GF-D8 (cell line): Measurements from ENCODE around the gene MAP3K4.

Source experiments
- DNase-seq: peaks from one replicate; lab custom pipeline; 2025; lab: John Stamatoyannopoulos, UW

Gene MAP3K4

DNA sequence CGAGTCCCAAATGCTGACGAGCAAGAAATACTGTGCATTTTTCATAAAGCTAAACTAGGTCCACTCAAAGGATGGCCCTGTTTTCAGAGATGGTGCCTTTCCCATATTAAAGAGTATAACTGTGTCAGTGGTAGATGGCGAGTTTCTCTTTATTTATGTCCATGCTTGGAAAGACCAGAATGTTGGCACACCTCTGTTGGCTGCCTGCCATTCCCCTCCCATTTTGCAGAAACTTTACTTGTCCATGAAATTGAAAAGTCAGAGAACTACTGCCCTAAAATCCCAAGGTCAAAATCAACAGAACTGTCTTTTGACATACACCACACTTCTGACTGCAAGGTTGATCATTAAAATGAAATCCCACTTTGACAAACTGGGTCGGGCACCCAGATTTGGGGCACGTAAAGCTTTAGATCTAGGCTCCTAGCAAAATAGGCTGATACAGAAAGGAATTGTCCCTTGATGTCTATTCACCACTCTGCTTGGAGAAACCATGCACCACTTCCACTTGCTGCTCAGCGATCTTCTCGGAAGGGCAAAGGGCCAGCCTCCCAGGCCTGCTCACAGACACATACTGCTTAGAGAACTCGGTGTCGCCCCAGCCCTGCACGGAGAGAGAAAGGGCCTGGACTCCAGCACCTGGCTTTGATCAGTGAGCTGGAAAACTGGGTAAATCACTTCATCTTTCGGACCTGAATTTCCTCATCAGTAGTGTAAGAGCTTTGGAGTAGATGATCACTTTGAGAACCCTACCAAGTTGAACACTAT lies 152.3 kb downstream of the MAP3K4 start:
- no peak for DNase-seq

GRCh38 chr6:161150136-161150535 lies 158.6 kb downstream of the MAP3K4 start:
- no peak for DNase-seq

GRCh38 chr6:161150566-161150965 lies 159.0 kb downstream of the MAP3K4 start:
- DNase-seq, result no peak

GRCh38 chr6:161151059-161151645 lies 159.6 kb downstream of the MAP3K4 start:
- DNase-seq, result no peak

DNA sequence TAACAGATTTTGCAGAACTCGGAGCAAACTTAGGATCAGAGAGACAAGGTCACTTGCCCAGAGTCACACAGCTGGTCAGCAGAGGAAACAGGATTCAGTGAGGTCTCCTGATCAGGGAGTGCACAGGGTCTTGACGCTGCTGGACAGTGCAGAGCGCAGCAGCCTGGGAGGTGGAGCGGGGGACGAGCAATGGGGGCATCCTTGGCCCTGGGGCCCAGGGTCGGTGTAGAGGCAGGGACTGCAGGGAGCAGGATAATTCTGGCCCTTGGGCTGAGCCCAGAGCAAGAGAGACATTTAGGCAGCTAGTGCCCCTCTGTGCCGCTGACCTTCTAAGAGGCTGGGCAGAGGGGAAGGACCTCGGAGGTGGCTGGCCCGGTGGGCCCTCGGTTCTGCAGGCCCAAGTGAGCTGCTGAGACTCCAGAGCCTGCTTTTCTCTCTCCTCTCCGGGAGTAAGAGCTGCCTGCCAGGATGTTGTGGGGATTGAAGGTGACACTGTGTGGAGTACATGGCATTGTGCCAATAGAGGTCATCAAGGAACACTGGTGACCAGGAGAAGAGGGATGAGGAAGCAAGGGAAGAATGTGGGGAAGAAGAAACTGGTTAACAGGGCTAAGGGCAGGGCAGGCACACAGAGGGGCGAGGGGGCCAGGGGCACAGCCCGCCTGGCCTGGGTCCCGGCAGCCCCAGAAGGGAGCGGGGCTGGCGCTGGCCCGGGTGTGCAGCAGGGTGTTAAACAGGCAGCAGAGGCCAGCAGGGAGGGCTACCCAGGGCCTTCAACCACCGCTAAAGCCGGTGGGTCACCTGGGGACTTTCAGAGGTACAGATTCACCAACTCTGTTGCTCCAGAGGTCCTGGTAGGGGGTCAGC lies 160.3 kb downstream of the MAP3K4 start:
- DNase-seq, result no peak

DNA sequence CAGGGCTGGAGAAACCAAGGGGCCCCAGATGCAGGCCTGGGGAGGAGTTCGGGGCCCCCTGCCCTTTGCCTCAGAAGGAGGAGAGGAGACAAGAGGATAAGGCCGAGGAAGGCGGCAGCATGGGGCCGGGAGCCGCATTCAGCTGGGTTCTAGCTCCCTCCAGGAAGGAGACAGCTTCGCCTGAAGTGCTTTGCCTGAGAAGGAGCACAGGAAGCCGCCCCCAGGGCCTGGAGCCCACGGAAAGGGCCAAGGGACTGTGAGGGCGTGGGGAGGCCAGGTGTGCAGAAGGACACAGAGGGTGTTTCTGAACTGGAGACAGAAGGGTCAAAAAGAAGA lies 160.9 kb downstream of the MAP3K4 start:
- DNase-seq, result no peak

DNA sequence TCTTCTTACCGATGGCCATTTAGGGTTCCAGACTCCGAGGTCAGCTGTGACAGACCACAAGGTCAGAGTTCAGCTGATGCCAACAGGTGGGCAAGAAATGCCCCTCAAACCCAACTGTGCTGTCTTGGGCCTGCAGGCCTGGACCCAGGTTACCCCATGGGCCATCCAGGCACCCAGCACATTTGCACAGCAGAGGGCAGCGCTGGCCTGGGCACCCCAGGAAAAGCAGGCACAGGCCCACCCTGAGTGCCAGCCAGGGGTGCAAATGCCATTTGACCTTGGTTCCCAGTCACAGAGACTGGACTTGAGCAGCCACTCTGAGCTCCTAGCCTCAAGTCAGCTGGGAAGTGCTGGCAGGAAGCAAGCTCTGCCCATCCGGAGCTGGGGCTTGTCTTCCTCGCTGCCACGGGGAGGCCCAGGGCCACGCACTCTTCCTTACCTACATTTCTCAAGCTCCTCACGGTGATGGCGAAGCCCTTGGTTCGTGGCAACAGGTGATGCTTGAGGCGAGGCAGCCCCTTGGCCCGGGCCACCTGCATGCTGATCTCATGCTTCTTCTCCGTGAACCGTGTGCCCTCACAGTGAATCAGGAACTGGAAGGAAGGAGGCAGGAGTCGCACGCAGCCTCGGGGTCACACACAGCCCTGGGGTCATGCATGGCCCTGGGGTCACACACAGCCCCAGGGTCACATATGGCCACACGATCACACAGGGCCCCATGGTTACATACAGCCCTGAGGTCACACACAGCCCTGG lies 161.5 kb downstream of the MAP3K4 start:
- no peak for DNase-seq

- no peak for DNase-seq
These were observed 162.2 kb downstream of the MAP3K4 start for GRCh38 chr6:161153725-161154124.

DNA sequence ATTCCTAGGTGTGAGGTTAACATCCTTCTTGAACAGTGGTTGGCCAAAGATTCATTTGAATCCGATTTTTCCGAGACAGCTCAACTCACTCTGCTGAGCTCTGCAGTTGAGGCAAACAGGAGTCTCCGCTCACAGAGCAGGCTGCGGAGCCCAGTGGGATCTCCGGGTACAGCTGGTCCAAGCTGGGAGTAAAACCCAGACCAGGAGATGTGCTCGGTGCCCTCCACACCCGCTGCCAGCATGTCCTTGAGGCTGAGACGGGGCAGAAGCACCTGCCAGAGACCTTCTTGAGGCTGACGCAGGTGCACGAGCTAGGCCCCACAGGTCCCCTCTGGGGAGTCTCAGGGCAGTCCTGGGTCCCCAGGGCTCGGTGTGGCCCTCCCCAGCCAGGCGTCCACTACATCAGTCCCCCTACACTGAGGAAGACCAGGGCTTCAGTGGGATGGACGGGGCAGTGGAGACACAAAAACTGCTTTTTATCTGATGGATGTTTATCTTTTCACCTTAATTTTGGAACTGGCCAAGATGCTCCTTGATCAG lies 163.3 kb downstream of the MAP3K4 start:
- DNase-seq, result no peak

DNA sequence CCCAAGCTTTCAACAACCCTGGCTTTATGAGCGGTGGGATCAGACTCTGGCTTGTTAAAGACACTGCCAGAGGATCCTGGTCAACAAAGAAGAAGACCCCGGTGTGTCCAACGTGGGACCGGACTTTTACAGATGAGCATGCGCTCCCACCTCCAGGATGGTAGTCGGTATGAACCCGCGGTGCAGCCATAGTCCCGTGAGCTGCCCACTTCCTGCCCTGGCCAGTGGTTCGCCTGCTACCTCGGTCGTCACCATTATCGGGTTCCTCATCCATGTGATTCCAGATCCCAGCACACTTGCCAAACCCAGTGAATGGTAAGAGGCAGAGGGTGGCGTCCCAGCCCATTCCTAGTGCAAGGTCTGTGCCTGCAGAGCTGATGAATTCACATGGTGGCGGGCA lies 169.6 kb downstream of the MAP3K4 start:
- no peak for DNase-seq

GRCh38 chr6:161161889-161162624 lies 170.5 kb downstream of the MAP3K4 start:
- no peak for DNase-seq

DNA sequence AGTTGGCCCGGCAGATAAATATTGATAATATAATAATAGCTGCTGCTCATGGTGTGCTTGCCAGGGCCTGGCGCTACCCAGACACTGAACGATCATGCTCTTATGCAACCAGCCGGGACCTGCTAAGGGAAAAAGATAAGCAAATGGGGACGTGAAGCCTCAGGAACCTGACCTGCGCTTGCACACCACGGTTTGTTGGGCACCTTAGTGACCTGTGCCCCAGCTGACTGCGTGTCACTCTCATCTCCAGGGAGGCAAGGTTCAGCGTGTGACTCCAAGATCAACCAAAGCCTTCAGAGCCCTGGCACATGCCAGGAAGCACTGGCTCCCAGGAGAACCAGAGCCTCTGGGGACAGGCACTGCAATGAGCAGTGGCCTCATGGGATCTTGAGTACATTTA lies 171.2 kb downstream of the MAP3K4 start:
- DNase-seq, result no peak

DNA sequence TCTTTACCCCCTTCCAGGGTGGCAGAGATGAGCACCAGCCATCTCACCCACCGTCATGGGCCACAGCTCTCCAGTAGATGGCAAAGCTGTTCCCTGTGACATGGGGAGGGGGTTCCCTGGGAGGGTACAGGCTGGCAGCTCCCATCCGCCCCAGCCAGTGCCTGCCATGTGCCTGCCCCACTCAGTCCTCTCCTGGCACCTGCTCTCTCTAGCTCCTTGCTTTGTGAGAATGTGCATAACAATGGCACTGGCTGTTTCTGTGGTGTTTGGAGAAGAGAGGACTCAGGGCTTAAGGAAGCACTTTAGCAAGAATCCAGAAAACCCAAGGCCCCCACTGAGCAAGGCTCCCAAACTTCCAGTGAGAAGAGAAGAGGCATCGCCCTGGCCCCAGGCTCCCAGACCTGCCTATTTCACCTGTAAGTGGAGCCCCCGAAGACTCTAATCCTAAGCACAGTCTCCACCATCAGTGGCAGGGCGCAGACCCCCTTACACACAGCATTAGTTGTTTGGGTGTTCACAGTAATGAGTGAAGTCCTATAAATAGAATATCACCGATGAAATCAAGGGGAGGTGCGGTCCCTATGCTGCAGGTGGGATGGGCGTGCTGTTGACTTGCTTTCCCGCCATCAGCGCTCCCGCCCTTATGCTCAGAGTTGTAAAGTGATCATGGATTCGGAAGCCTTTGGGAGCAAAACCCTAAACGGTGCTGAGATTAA lies 172.1 kb downstream of the MAP3K4 start:
- no peak for DNase-seq

DNA sequence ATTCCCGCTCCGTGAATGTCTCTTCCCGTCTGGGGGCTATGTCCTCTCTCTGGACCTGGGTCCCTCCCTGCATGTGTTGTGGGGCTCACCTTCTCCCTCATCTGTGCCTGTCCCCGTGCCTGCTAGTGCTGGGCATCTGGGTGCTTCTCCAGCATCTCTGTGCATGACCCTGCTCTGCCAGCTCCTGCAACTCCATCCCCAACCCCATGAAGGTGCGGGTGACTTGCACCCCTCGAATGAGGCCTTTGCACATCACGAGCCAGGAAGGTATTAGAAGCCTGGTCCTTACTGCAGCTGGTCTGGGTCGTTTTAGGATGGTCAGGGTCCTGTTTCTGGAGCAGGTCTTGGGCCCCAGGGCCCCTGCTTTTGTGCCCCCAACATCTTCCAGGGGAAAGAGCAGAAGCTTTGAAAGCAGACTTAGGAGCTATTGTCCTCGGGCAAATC lies 172.6 kb downstream of the MAP3K4 start:
- no peak for DNase-seq

GRCh38 chr6:161166176-161166575 lies 174.6 kb downstream of the MAP3K4 start:
- DNase-seq, result no peak

GRCh38 chr6:161166677-161167076 lies 175.1 kb downstream of the MAP3K4 start:
- no peak for DNase-seq
